ENCODE measurements around the gene COP1. TPM values are rescaled to one million over a fixed set of nuclear protein-coding genes. Genes with fewer than 3 reads are reported as not detected.

The COP1 gene
- total RNA-seq, 1 experiment from 2014 or later, result 33.1 TPM

- DNase-seq (ENCODE audit: low read depth, low spot score) (no peak), ATAC-seq (no peak)
- no peak overlapping the region for H3K27ac ChIP-seq (ENCODE audit: low read depth, low read length)
- no peaks in the 10 kb centered on the region for H4K20me1 ChIP-seq (ENCODE audit: insufficient read depth)
- no peaks in the 10 kb centered on the region for H3K27me3 ChIP-seq (ENCODE audit: insufficient read depth, low read length)
- POLR2A ChIA-PET, result no interaction called here
- BruUV-seq (replicated peaks), result no TSS peak
- H3K9me2 ChIP-seq (ENCODE audit: insufficient read depth), result no peaks in the 10 kb centered on the region
- no peak overlapping the region for H3K9ac ChIP-seq (ENCODE audit: low read length)
- H3K9me3 ChIP-seq (ENCODE audit: control insufficient read depth in 1 of 2, insufficient read depth in 1 of 2, low read depth in 1 of 2, low read length in 2 of 2), result no peaks in the 10 kb centered on the region
- no peak overlapping the region for H3K4me3 ChIP-seq (replicated peaks in 1 of 2; ENCODE audit: low read depth in 1 of 2, low read length in 2 of 2)
- TF ChIP-seq POLR2AphosphoS5 (IDR thresholded peaks at IDR 0.05; ENCODE audit: low read depth, low read length) (no peak), SRF (IDR thresholded peaks at IDR 0.05; ENCODE audit: low read depth) (no peak), ZFX (IDR thresholded peaks at IDR 0.05) (no peak), SIN3A (IDR thresholded peaks at IDR 0.05; ENCODE audit: low read depth) (no peak), ELF1 (IDR thresholded peaks at IDR 0.05; ENCODE audit: borderline replicate concordance, low read depth) (no peak), POLR2A (IDR thresholded peaks at IDR 0.05; ENCODE audit: borderline replicate concordance, extremely low read depth, insufficient read depth, insufficient read length) (no peak), ZNF274 (IDR thresholded peaks at IDR 0.05; ENCODE audit: low read depth, low read length) (no peak), TCF7L2 (IDR thresholded peaks at IDR 0.05; ENCODE audit: borderline replicate concordance, extremely low read depth, insufficient read depth, insufficient read length) (no peak), RAD21 (IDR thresholded peaks at IDR 0.05; ENCODE audit: low read depth) (no peak), CBX3 (IDR thresholded peaks at IDR 0.05; ENCODE audit: low read depth) (no peak), YY1 (IDR thresholded peaks at IDR 0.05; ENCODE audit: extremely low read depth, insufficient replicate concordance, low read depth, low read length) (no peak), CEBPB (IDR thresholded peaks at IDR 0.05; ENCODE audit: low read depth) (no peak)
- TF ChIP-seq, protein P1, sequence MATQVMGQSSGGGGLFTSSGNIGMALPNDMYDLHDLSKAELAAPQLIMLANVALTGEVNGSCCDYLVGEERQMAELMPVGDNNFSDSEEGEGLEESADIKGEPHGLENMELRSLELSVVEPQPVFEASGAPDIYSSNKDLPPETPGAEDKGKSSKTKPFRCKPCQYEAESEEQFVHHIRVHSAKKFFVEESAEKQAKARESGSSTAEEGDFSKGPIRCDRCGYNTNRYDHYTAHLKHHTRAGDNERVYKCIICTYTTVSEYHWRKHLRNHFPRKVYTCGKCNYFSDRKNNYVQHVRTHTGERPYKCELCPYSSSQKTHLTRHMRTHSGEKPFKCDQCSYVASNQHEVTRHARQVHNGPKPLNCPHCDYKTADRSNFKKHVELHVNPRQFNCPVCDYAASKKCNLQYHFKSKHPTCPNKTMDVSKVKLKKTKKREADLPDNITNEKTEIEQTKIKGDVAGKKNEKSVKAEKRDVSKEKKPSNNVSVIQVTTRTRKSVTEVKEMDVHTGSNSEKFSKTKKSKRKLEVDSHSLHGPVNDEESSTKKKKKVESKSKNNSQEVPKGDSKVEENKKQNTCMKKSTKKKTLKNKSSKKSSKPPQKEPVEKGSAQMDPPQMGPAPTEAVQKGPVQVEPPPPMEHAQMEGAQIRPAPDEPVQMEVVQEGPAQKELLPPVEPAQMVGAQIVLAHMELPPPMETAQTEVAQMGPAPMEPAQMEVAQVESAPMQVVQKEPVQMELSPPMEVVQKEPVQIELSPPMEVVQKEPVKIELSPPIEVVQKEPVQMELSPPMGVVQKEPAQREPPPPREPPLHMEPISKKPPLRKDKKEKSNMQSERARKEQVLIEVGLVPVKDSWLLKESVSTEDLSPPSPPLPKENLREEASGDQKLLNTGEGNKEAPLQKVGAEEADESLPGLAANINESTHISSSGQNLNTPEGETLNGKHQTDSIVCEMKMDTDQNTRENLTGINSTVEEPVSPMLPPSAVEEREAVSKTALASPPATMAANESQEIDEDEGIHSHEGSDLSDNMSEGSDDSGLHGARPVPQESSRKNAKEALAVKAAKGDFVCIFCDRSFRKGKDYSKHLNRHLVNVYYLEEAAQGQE (IDR thresholded peaks at IDR 0.05; ENCODE audit: low read depth), result no peak
- TF ChIP-seq, protein P2, sequence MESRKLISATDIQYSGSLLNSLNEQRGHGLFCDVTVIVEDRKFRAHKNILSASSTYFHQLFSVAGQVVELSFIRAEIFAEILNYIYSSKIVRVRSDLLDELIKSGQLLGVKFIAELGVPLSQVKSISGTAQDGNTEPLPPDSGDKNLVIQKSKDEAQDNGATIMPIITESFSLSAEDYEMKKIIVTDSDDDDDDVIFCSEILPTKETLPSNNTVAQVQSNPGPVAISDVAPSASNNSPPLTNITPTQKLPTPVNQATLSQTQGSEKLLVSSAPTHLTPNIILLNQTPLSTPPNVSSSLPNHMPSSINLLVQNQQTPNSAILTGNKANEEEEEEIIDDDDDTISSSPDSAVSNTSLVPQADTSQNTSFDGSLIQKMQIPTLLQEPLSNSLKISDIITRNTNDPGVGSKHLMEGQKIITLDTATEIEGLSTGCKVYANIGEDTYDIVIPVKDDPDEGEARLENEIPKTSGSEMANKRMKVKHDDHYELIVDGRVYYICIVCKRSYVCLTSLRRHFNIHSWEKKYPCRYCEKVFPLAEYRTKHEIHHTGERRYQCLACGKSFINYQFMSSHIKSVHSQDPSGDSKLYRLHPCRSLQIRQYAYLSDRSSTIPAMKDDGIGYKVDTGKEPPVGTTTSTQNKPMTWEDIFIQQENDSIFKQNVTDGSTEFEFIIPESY (IDR thresholded peaks at IDR 0.05; ENCODE audit: extremely low read depth, insufficient replicate concordance, low read length), result no peak
- intact Hi-C loops (cut with micrococcal nuclease), result no loop called here
- H3K79me2 ChIP-seq (ENCODE audit: insufficient read depth, low read length), result no peaks in the 10 kb centered on the region
- H3K4me2 ChIP-seq (ENCODE audit: low read length), result no peak overlapping the region
- H2AFZ ChIP-seq (ENCODE audit: low read depth, low read length, poor library complexity, severe bottlenecking), result no peak overlapping the region
- RAD21 ChIA-PET (ENCODE audit: low non-redundant PET in 1 of 2, low total read pairs in 2 of 2, uncharacterized antibody in 2 of 2, unreplicated experiment in 2 of 2), result no interaction called here
- 0 out of 4 replicates have a peak, but pooled peaks cover 0 to 6% of the 10 kb centered on the region in 2 experiments for H3K36me3 ChIP-seq (ENCODE audit: control insufficient read depth in 1 of 2, insufficient read depth in 2 of 2, low read length in 2 of 2)
- H3K4me1 ChIP-seq (ENCODE audit: control insufficient read depth in 1 of 2, insufficient read depth in 2 of 2, low read length in 2 of 2), result no peaks in the 10 kb centered on the region
- CTCF ChIA-PET, result no interaction called here
These were observed 108.5 kb downstream of the COP1 start for GRCh38 chr1:176098560-176098959.

All from HCT116 (cell line).